Liver (tissue), 9 donors: ENCODE results near the gene TTC33. TPM values are rescaled to one million over a fixed set of nuclear protein-coding genes. Genes with fewer than 3 reads are reported as not detected.

Experiments
- DNase-seq: peaks from one replicate; pipeline ENCODE4 v3.0.0-alpha.2; 2017; ENCODE audit warnings: low spot score
- H3K27ac ChIP-seq, 2 donors: one replicate each; pipeline ENCODE4 v1.7.0; 2013; ENCODE audit warnings: inconsistent platforms in 2 of 2, low read length in 2 of 2, control low read depth in 1 of 2, low read depth in 1 of 2, mild to moderate bottlenecking in 1 of 2
- H3K27me3 ChIP-seq, 4 donors: one replicate each; pipeline versions ENCODE4 v1.6.1 to v1.7.0; 2013; ENCODE audit warnings: low read length in 3 of 4, inconsistent platforms in 1 of 4, mild to moderate bottlenecking in 1 of 4, moderate library complexity in 1 of 4; ENCODE audit not compliant: control insufficient read depth in 4 of 4, insufficient read depth in 4 of 4
- H3K36me3 ChIP-seq, 4 donors: one replicate each; pipeline versions ENCODE4 v1.6.1 to v1.7.0; 2013; ENCODE audit warnings: low read length in 3 of 4, mild to moderate bottlenecking in 3 of 4, low read depth in 1 of 4, moderate library complexity in 1 of 4; ENCODE audit not compliant: control insufficient read depth in 4 of 4, insufficient read depth in 3 of 4
- H3K4me1 ChIP-seq, 4 donors: one replicate each; pipeline versions ENCODE4 v1.6.1 to v1.7.0; 2013; ENCODE audit warnings: low read length in 3 of 4, mild to moderate bottlenecking in 3 of 4, moderate library complexity in 1 of 4; ENCODE audit not compliant: control insufficient read depth in 4 of 4, insufficient read depth in 4 of 4
- H3K4me3 ChIP-seq, 3 donors: one replicate each; pipeline versions ENCODE4 v1.6.1 to v1.7.0; 2013; ENCODE audit warnings: low read length in 3 of 3, control low read depth in 1 of 3, low read depth in 1 of 3, mild to moderate bottlenecking in 1 of 3
- H3K9ac ChIP-seq, 2 donors: one replicate each; pipeline ENCODE4 v1.7.0; 2013; ENCODE audit warnings: low read length in 2 of 2, mild to moderate bottlenecking in 2 of 2, moderate library complexity in 2 of 2, control low read depth in 1 of 2, low read depth in 1 of 2
- H3K9me3 ChIP-seq, 4 donors: one replicate each; pipeline versions ENCODE4 v1.6.1 to v1.7.0; 2013; ENCODE audit warnings: low read length in 3 of 4; ENCODE audit not compliant: control insufficient read depth in 4 of 4
- FOXA1 ChIP-seq: IDR thresholded peaks from 2 replicates; pipeline ENCODE4 v1.6.1; 2016; ENCODE audit warnings: antibody characterized with exemption
- FOXA2 ChIP-seq: IDR thresholded peaks from 2 replicates; pipeline ENCODE4 v1.6.1; 2016; ENCODE audit warnings: antibody characterized with exemption
- HNF4A ChIP-seq, 2 donors: conservative IDR thresholded peaks; 2 replicates each; pipeline ENCODE4 v1.6.1; 2016; ENCODE audit warnings: antibody characterized with exemption in 2 of 2, mild to moderate bottlenecking in 2 of 2
- JUND ChIP-seq, 2 donors: IDR thresholded peaks; 2 replicates each; pipeline ENCODE4 v1.6.1; 2016; ENCODE audit warnings: antibody characterized with exemption in 2 of 2
- RAD21 ChIP-seq, 2 donors: IDR thresholded peaks; 2 replicates each; pipeline ENCODE4 v1.6.1; 2016; ENCODE audit warnings: antibody characterized with exemption in 2 of 2, mild to moderate bottlenecking in 2 of 2
- RXRA ChIP-seq, 2 donors: IDR thresholded peaks; 2 replicates each; pipeline ENCODE4 v1.6.1; 2017 to 2018; ENCODE audit warnings: antibody characterized with exemption in 2 of 2, mild to moderate bottlenecking in 1 of 2
- SP1 ChIP-seq: IDR thresholded peaks from 2 replicates; pipeline ENCODE4 v1.6.1; 2018; ENCODE audit warnings: antibody characterized with exemption, mild to moderate bottlenecking
- YY1 ChIP-seq: IDR thresholded peaks from 2 replicates; pipeline ENCODE4 v1.6.1; 2016; ENCODE audit warnings: antibody characterized with exemption, mild to moderate bottlenecking
- WGBS: extraction: QIAGEN DNeasy Blood & Tissue Kit; methylation state at CpG from one replicate; pipeline ENCODE4 v1.1.7; 2013; 5-methylcytosine and 5-hydroxymethylcytosine counted together
- polyA plus RNA-seq, 2 donors: library from polyadenylated mRNA; stranded (reverse) in 1 of 2; unstranded in 1 of 2; fragments of 200-250 nt in 1 of 2; fragments of >200 nt in 1 of 2; fragmentation: Nextera tagmentation in 1 of 2; extraction: Ambion mirVana in 1 of 2; gene quantifications; one replicate each; pipeline versions ENCODE4 v1.2.1 to v1.2.3, GENCODE V29; 2013 to 2015
- total RNA-seq, 2 donors: library from RNA; depleted of rRNA; stranded (reverse); fragments of >200 nt; gene quantifications; one replicate each; pipeline ENCODE4 v1.2.3, GENCODE V29; 2014
- TF ChIP-seq, protein P1 (sequence below): IDR thresholded peaks from 2 replicates; pipeline ENCODE4 v1.6.1; 2016; ENCODE audit warnings: antibody characterized with exemption
- TF ChIP-seq, protein P2 (sequence below): IDR thresholded peaks from 2 replicates; pipeline ENCODE4 v1.6.1; 2016; ENCODE audit warnings: antibody characterized with exemption
- TF ChIP-seq, protein P3 (sequence below): fragments of 150-350 bp; IDR thresholded peaks from 2 replicates; pipeline ENCODE4 v1.5.1; 2017; ENCODE audit warnings: improper control_type of control experiment, low read depth, low read length; ENCODE audit not compliant: missing input control
- donor health status: healthy.
- donor health status: healthy.
- donor health status: healthy.
- donor health status: healthy.
- donor health status: healthy.

Gene TTC33
- total and polyA plus RNA-seq, 4 donors: 4.3 to 12.0 (median 7.6) TPM

GRCh38 chr5:40685976-40686486 lies 69.7 kb downstream of the TTC33 start:
- no peak overlapping the region for H3K27ac ChIP-seq
- H3K9ac ChIP-seq: no peak overlapping the region
- H3K9me3 ChIP-seq: peaks cover 0 to 3% (median under 1%) of the 10 kb centered on the region in 4 donors
- 89% methylated on average over 1 of the region's 1 CpG for WGBS
- H3K27me3 ChIP-seq: peaks cover 0 to 2% (median 0%) of the 10 kb centered on the region in 4 donors
- no peak for DNase-seq
- H3K36me3 ChIP-seq: no peaks in the 10 kb centered on the region
- H3K4me1 ChIP-seq: peaks cover 2 to 7% (median 5%) of the 10 kb centered on the region in 4 donors
- TF ChIP-seq HNF4A (conservative IDR thresholded peaks at IDR 0.05) (no peak), RXRA (IDR thresholded peaks at IDR 0.05) (no peak), JUND (IDR thresholded peaks at IDR 0.05) (no peak)
- TF ChIP-seq, protein P1, sequence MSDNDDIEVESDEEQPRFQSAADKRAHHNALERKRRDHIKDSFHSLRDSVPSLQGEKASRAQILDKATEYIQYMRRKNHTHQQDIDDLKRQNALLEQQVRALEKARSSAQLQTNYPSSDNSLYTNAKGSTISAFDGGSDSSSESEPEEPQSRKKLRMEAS: no peak
- TF ChIP-seq, protein P2, sequence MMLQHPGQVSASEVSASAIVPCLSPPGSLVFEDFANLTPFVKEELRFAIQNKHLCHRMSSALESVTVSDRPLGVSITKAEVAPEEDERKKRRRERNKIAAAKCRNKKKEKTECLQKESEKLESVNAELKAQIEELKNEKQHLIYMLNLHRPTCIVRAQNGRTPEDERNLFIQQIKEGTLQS: no peak
- H3K4me3 ChIP-seq: no peak overlapping the region

- H3K9ac ChIP-seq: no peak overlapping the region
- peaks cover 7 to 14% (median 10%) of the 10 kb centered on the region in 4 donors for H3K4me1 ChIP-seq
- H3K9me3 ChIP-seq: peaks cover 0 to 4% (median under 1%) of the 10 kb centered on the region in 4 donors
- TF ChIP-seq, protein P3, sequence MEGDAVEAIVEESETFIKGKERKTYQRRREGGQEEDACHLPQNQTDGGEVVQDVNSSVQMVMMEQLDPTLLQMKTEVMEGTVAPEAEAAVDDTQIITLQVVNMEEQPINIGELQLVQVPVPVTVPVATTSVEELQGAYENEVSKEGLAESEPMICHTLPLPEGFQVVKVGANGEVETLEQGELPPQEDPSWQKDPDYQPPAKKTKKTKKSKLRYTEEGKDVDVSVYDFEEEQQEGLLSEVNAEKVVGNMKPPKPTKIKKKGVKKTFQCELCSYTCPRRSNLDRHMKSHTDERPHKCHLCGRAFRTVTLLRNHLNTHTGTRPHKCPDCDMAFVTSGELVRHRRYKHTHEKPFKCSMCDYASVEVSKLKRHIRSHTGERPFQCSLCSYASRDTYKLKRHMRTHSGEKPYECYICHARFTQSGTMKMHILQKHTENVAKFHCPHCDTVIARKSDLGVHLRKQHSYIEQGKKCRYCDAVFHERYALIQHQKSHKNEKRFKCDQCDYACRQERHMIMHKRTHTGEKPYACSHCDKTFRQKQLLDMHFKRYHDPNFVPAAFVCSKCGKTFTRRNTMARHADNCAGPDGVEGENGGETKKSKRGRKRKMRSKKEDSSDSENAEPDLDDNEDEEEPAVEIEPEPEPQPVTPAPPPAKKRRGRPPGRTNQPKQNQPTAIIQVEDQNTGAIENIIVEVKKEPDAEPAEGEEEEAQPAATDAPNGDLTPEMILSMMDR: no peak
- TF ChIP-seq RXRA (IDR thresholded peaks at IDR 0.05) (no peak), JUND (IDR thresholded peaks at IDR 0.05) (no peak), SP1 (no peak), FOXA2 (no peak), YY1 (no peak), RAD21 (IDR thresholded peaks at IDR 0.05) (no peak), HNF4A (conservative IDR thresholded peaks at IDR 0.05) (no peak), FOXA1 (no peak)
- TF ChIP-seq, protein P1: no peak
- no peak overlapping the region for H3K27ac ChIP-seq
- H3K36me3 ChIP-seq: no peaks in the 10 kb centered on the region
- peaks cover 0 to 5% (median 1%) of the 10 kb centered on the region in 4 donors for H3K27me3 ChIP-seq
- DNase-seq: no peak
- no peak overlapping the region for H3K4me3 ChIP-seq
Measured at GRCh38 chr5:40685193-40685592, 70.6 kb downstream of the TTC33 start.

DNA sequence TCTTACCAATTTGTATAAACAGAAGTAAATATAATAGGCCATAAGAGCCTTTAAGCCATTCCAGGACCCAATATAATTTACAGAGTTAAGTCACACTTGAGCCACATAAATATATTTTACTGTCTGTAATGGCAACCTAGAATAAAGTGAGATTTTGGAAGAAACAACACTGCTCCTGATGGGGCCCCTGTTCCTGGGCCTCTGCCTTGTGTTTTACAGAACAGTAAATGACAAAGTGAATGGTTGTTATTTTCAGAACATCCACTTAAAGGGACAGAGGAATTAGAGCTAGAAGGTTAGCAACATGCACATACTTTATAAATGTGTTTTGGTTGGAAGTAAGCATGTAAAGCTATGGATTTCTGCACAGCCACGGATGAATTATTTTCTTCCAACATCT lies 72.5 kb downstream of the TTC33 start:
- Histone ChIP-seq H3K9me3 (peaks cover 0 to 4% (median under 1%) of the 10 kb centered on the region in 4 donors), H3K9ac (peak overlapping the region in 1 of 2 donors; percentile 3), H3K27me3 (peaks cover 0 to 5% (median 1%) of the 10 kb centered on the region in 4 donors), H3K4me1 (peaks cover 10 to 24% (median 18%) of the 10 kb centered on the region in 4 donors), H3K27ac (no peak overlapping the region), H3K36me3 (no peaks in the 10 kb centered on the region), H3K4me3 (peak overlapping the region in 1 of 3 donors; percentile 65)
- WGBS: 49% methylated on average over 1 of the region's 1 CpG
- no peak for DNase-seq
- TF ChIP-seq FOXA2 (no peak), YY1 (no peak), SP1 (no peak), HNF4A (conservative IDR thresholded peaks at IDR 0.05) (no peak)
- TF ChIP-seq, protein P3: no peak
